22Rv1 (cell line): ENCODE data around the gene OOSP2.

ENCODE experiments used
- CTCF ChIP-seq: fragments of 450-650 bp; IDR thresholded peaks from 2 replicates; pipeline ENCODE4 v1.5.1; 2017; ENCODE audit warnings: mild to moderate bottlenecking
- ZFX ChIP-seq: fragments of 450-650 bp; IDR thresholded peaks from 2 replicates; pipeline ENCODE4 v1.6.1; 2017; ENCODE audit warnings: antibody characterized with exemption, borderline replicate concordance

GRCh38 chr11:60064111-60064510 is 23.9 kb downstream of the OOSP2 start:
- TF ChIP-seq CTCF (no peak), ZFX (no peak)
